OCI-LY1 (cell line): ENCODE measurements around the gene SLC25A10.

Experiments used
- H2AFZ ChIP-seq: fragments of 200-600 bp; sonication (generic), shearing (Covaris generic); 2 replicates; pipeline ENCODE4 v1.6.0; 2014; ENCODE audit warnings: antibody characterized with exemption, mild to moderate bottlenecking, low read length
- H3F3A ChIP-seq: fragments of 200-600 bp; sonication (generic), shearing (Covaris generic); 2 replicates; pipeline ENCODE4 v1.6.0; 2014; ENCODE audit warnings: mild to moderate bottlenecking, antibody characterized with exemption, low read length, moderate library complexity; ENCODE audit not compliant: insufficient read depth
- H3K27ac ChIP-seq: fragments of 200-600 bp; sonication (generic); 2 replicates; pipeline ENCODE4 v1.5.1; 2014; ENCODE audit warnings: low read length, mixed run types, mild to moderate bottlenecking, low read depth; ENCODE audit not compliant: poor library complexity, severe bottlenecking
- H3K27me3 ChIP-seq: fragments of 200-600 bp; sonication (generic); 2 replicates; pipeline ENCODE4 v1.6.0; 2014; ENCODE audit warnings: antibody characterized with exemption, mild to moderate bottlenecking, low read length, moderate library complexity; ENCODE audit not compliant: insufficient read depth
- H3K36me3 ChIP-seq: fragments of 200-600 bp; sonication (generic); 2 replicates; pipeline ENCODE4 v1.6.1; 2014; ENCODE audit warnings: mild to moderate bottlenecking, antibody characterized with exemption, low read length, moderate library complexity, mixed read lengths; ENCODE audit not compliant: insufficient read depth
- H3K4me1 ChIP-seq: fragments of 200-600 bp; sonication (generic); 2 replicates; pipeline ENCODE4 v1.5.1; 2014; ENCODE audit warnings: mild to moderate bottlenecking, low read length, moderate library complexity; ENCODE audit not compliant: insufficient read depth, severe bottlenecking
- H3K4me2 ChIP-seq: fragments of 200-600 bp; sonication (generic), shearing (Covaris generic); 2 replicates; pipeline ENCODE4 v1.6.1; 2014; ENCODE audit warnings: low read length
- H3K4me3 ChIP-seq: fragments of 200-600 bp; sonication (generic); 2 replicates; pipeline ENCODE4 v1.5.1; 2014; ENCODE audit warnings: low read length, low read depth, mild to moderate bottlenecking, mixed read lengths; ENCODE audit not compliant: poor library complexity, severe bottlenecking
- H3K79me2 ChIP-seq: fragments of 200-600 bp; shearing (Covaris generic); 2 replicates; pipeline ENCODE4 v1.6.1; 2016; ENCODE audit warnings: mixed run types, low read length, mixed read lengths; ENCODE audit not compliant: insufficient read depth
- H3K9ac ChIP-seq: fragments of 200-600 bp; sonication (generic), shearing (Covaris generic); 2 replicates; pipeline ENCODE4 v1.6.1; 2014; ENCODE audit warnings: mild to moderate bottlenecking, low read length, mixed read lengths
- H3K9me2 ChIP-seq: fragments of 200-600 bp; sonication (generic), shearing (Covaris generic); 2 replicates; pipeline ENCODE4 v1.6.1; 2014; ENCODE audit warnings: low read depth, mild to moderate bottlenecking, low read length, mixed read lengths
- H3K9me3 ChIP-seq: fragments of 200-600 bp; shearing (Covaris generic); 2 replicates; pipeline ENCODE4 v1.6.1; 2014; ENCODE audit warnings: low read length, mixed read lengths
- H4K20me1 ChIP-seq: fragments of 200-600 bp; sonication (generic), shearing (Covaris generic); 2 replicates; pipeline ENCODE4 v1.6.0; 2016; ENCODE audit warnings: mild to moderate bottlenecking, low read length; ENCODE audit not compliant: insufficient read depth
- EZH2 ChIP-seq: fragments of 200-600 bp; sonication (generic), shearing (Covaris generic); IDR thresholded peaks from 2 replicates; pipeline ENCODE4 v1.8.0; 2017; ENCODE audit warnings: borderline replicate concordance, mixed run types, mild to moderate bottlenecking, antibody characterized with exemption, low read length, moderate library complexity, mixed read lengths
- TF ChIP-seq, protein P1 (sequence below): fragments of 200-600 bp; sonication (generic), shearing (Covaris generic); IDR thresholded peaks from 2 replicates; pipeline ENCODE4 v1.5.1; 2017; ENCODE audit warnings: mild to moderate bottlenecking, antibody characterized with exemption, low read length, moderate library complexity, mixed read lengths

Gene SLC25A10

DNA sequence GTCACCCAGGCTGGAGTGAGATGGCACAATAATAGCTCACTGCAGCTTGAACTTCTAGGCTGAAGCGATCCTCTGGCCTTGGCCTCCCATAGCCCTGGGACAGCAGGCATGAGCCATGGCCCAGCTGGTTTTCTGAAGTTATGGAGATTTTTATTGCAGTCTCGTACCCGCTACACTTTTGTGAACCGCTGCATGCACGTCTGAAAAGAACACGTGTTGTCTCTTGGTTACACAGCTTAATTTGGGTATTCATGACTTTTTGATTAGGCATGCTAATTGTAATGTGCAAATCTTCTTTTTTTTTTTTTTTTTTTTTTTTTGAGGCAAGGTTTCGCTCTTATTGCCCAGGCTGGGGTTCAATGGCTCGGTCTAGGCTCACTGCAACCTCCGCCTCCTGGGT is 13.4 kb downstream of the SLC25A10 start:
- H3F3A ChIP-seq: no peaks in the 10 kb centered on the region

DNA sequence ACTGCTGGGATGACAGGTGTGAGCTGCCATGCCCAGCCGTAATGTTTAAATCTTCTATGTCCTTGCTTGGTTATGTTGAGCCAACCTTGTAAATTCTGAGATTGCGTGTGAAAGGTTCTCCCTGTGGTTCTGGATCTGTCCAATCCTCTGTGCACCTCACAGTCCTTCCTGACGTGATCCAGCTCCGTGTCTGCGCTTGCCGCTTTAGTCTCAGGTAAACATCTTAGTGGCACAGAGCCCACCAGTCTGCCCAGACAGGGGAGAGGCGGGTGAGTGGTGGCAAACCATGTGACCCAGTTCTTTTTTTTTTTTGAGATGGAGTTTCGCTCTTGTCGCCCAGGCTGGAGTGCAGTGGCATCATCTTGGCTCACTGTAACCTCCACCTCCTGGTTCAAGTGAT is 13.9 kb downstream of the SLC25A10 start:
- Histone ChIP-seq H3K4me2 (no peak overlapping the region), H3K79me2 (no peaks in the 10 kb centered on the region), H2AFZ (no peak overlapping the region), H3K9ac (no peak overlapping the region), H3K27ac (no peak overlapping the region), H3K4me1 (peaks cover 4% of the 10 kb centered on the region), H3K27me3 (peaks cover 3% of the 10 kb centered on the region), H3K36me3 (no peaks in the 10 kb centered on the region), H3K9me3 (no peaks in the 10 kb centered on the region), H3F3A (no peaks in the 10 kb centered on the region), H3K4me3 (no peak overlapping the region), H3K9me2 (no peaks in the 10 kb centered on the region), H4K20me1 (no peaks in the 10 kb centered on the region)
- no peak for TF ChIP-seq EZH2
- TF ChIP-seq, protein P1, sequence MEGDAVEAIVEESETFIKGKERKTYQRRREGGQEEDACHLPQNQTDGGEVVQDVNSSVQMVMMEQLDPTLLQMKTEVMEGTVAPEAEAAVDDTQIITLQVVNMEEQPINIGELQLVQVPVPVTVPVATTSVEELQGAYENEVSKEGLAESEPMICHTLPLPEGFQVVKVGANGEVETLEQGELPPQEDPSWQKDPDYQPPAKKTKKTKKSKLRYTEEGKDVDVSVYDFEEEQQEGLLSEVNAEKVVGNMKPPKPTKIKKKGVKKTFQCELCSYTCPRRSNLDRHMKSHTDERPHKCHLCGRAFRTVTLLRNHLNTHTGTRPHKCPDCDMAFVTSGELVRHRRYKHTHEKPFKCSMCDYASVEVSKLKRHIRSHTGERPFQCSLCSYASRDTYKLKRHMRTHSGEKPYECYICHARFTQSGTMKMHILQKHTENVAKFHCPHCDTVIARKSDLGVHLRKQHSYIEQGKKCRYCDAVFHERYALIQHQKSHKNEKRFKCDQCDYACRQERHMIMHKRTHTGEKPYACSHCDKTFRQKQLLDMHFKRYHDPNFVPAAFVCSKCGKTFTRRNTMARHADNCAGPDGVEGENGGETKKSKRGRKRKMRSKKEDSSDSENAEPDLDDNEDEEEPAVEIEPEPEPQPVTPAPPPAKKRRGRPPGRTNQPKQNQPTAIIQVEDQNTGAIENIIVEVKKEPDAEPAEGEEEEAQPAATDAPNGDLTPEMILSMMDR: no peak

More for the DNA sequence above, 13.4 kb downstream of the SLC25A10 start:
- H3K9me3 ChIP-seq: no peaks in the 10 kb centered on the region
- peaks cover 4% of the 10 kb centered on the region for H3K4me1 ChIP-seq
- H4K20me1 ChIP-seq: no peaks in the 10 kb centered on the region
- H3K27me3 ChIP-seq: peaks cover 3% of the 10 kb centered on the region
- H3K9ac ChIP-seq: no peak overlapping the region
- H3K4me2 ChIP-seq: no peak overlapping the region
- H3K4me3 ChIP-seq: no peak overlapping the region
- H3K9me2 ChIP-seq: no peaks in the 10 kb centered on the region
- no peaks in the 10 kb centered on the region for H3K36me3 ChIP-seq
- no peak overlapping the region for H3K27ac ChIP-seq
- TF ChIP-seq, protein P1: no peak
- no peak for TF ChIP-seq EZH2
- H2AFZ ChIP-seq: no peak overlapping the region
- H3K79me2 ChIP-seq: no peaks in the 10 kb centered on the region

- Histone ChIP-seq H3K36me3 (no peaks in the 10 kb centered on the region), H2AFZ (no peak overlapping the region), H3K79me2 (no peaks in the 10 kb centered on the region), H3K4me2 (no peak overlapping the region), H3K9ac (no peak overlapping the region), H3K9me3 (no peaks in the 10 kb centered on the region), H3K4me3 (no peak overlapping the region), H4K20me1 (no peaks in the 10 kb centered on the region), H3K9me2 (no peaks in the 10 kb centered on the region), H3K27ac (no peak overlapping the region), H3K27me3 (peaks cover 3% of the 10 kb centered on the region), H3F3A (no peaks in the 10 kb centered on the region), H3K4me1 (peaks cover 4% of the 10 kb centered on the region)
- TF ChIP-seq EZH2: no peak
- TF ChIP-seq, protein P1: no peak
Measured at GRCh38 chr17:81727324-81728031, 15.4 kb downstream of the SLC25A10 start.
